GM21825 (cell line): ENCODE results near the gene ATXN2L.
"Not testable (repeated sequence)": the region's sequence is repeated elsewhere in the genome, so short reads cannot be mapped to it uniquely, and the experiment has no call there.

Experiments used
- ATAC-seq: cut with Tn5 transposase; IDR thresholded peaks from one replicate; pipeline ENCODE4 v1.9.1; 2021; ENCODE audit warnings: mild to moderate bottlenecking, moderate library complexity; ENCODE audit not compliant: unreplicated experiment

Gene ATXN2L

GRCh38 chr16:28869201-28869600, 46.4 kb downstream of the ATXN2L start:
- no peak for ATAC-seq

- no peak for ATAC-seq
These were observed 50.2 kb downstream of the ATXN2L start for GRCh38 chr16:28872952-28873351.

GRCh38 chr16:28873543-28874201, 50.9 kb downstream of the ATXN2L start:
- no peak for ATAC-seq

- no peak for ATAC-seq
These were observed 51.6 kb downstream of the ATXN2L start for GRCh38 chr16:28874406-28874805.

- ATAC-seq = no peak
These were observed 52.6 kb downstream of the ATXN2L start for GRCh38 chr16:28875134-28876018.

GRCh38 chr16:28876019-28876659, 53.3 kb downstream of the ATXN2L start:
- no peak for ATAC-seq

GRCh38 chr16:28876973-28877654, 54.3 kb downstream of the ATXN2L start:
- no peak for ATAC-seq

- no peak for ATAC-seq
These were observed 54.8 kb downstream of the ATXN2L start for GRCh38 chr16:28877655-28878000.

- ATAC-seq = no peak
These were observed 55.5 kb downstream of the ATXN2L start, which contains the start of gene ATP2A1 for GRCh38 chr16:28878083-28878926. TSS of gene ATP2A1 (plus strand) at chr16:28878488. CDS start at chr16:28878672, 184 bp downstream.

- ATAC-seq = peak; percentile 18
These were observed 56.6 kb downstream of the ATXN2L start for GRCh38 chr16:28879261-28879840.

- peak; percentile 81 for ATAC-seq
These were observed 57.2 kb downstream of the ATXN2L start for GRCh38 chr16:28879841-28880588.

GRCh38 chr16:28880589-28880915, 57.8 kb downstream of the ATXN2L start:
- no peak for ATAC-seq

GRCh38 chr16:28880955-28881354, 58.2 kb downstream of the ATXN2L start:
- no peak for ATAC-seq

- ATAC-seq = not testable (repeated sequence)
These were observed 58.8 kb downstream of the ATXN2L start for GRCh38 chr16:28881565-28881964.

- ATAC-seq = no peak
These were observed 59.9 kb downstream of the ATXN2L start for GRCh38 chr16:28882551-28883160.

- ATAC-seq = no peak
These were observed 60.6 kb downstream of the ATXN2L start for GRCh38 chr16:28883221-28883996.

- ATAC-seq = no peak
These were observed 61.2 kb downstream of the ATXN2L start for GRCh38 chr16:28884045-28884444.
